Inflammatory macrophage treated with lipopolysaccharide for 4 hours (primary cell): ENCODE measurements around the gene CDON.

Experiments used
- DNase-seq: peaks from one replicate; pipeline ENCODE4 v3.0.0-alpha.2; 2020

Gene CDON

DNA sequence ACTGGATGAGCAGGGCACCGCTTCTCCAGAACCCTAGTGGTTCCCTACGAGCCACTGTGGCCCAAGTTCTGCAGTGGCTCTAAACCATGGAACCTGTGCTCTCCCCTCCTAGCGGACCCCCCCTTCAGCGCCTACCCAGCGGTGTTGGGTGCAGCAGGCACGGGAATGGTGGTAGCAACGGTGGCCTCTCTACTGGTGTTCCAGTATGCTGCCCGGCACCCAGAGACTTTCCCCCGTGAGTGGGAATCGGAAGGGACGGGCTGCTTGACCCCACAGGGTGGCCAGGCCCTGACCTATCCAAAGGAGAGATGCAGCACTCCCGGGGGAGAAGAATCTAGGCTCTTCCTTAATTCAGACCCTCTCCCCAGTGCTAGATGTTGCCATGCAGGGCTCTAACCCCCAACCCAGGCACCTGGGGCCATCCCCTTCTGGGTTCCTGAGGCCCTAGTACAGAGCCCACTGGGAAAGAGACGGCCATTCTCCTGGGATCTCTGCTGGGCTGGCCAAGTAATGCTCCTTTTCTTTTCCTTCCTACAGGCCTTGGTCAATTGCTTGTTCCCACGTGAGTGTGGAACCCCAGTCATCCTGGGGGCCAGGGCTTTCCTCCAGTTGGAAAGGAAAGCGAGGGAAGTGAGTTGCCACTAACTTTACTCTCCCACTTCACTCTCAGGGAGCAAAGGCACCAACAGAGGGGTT is 107.6 kb downstream of the CDON start:
- no peak for DNase-seq

- no peak for DNase-seq
These were observed 108.3 kb downstream of the CDON start for GRCh38 chr11:125954123-125954944.

DNA sequence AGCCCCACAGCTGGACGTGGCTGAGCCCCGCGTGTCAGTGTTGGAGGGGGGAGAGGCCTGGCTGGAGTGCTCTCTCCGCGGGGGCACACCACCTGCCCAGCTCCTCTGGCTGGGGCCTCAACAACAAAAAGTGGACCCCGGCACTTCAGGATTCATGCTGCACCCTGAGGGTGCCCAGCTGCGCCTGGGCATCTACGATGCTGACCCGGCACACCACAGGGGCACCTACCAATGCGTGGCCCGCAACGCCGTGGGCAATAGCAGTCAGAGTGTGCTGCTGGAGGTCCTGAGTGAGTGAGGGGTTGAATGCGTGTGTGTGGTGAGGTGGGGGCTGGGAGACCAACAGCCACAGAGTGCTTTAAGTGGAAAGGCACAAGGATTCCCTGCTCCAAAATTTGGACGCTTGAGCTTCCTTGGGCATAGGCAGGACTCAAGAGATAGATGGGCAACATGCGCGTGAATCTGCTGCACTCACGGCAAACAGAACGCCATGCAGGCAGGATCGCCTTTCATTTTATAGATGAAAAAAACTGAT is 109.2 kb downstream of the CDON start:
- DNase-seq = no peak

GRCh38 chr11:125952973-125953372 is 109.7 kb downstream of the CDON start:
- DNase-seq = no peak

- DNase-seq = no peak
These were observed 110.1 kb downstream of the CDON start for GRCh38 chr11:125952559-125952958.

- no peak for DNase-seq
These were observed 110.9 kb downstream of the CDON start for GRCh38 chr11:125951731-125952130.

GRCh38 chr11:125950696-125951651 is 111.7 kb downstream of the CDON start:
- no peak for DNase-seq

- DNase-seq = no peak
These were observed 112.5 kb downstream of the CDON start for GRCh38 chr11:125950178-125950490.

- no peak for DNase-seq
These were observed 113.1 kb downstream of the CDON start for GRCh38 chr11:125949271-125950177.

DNA sequence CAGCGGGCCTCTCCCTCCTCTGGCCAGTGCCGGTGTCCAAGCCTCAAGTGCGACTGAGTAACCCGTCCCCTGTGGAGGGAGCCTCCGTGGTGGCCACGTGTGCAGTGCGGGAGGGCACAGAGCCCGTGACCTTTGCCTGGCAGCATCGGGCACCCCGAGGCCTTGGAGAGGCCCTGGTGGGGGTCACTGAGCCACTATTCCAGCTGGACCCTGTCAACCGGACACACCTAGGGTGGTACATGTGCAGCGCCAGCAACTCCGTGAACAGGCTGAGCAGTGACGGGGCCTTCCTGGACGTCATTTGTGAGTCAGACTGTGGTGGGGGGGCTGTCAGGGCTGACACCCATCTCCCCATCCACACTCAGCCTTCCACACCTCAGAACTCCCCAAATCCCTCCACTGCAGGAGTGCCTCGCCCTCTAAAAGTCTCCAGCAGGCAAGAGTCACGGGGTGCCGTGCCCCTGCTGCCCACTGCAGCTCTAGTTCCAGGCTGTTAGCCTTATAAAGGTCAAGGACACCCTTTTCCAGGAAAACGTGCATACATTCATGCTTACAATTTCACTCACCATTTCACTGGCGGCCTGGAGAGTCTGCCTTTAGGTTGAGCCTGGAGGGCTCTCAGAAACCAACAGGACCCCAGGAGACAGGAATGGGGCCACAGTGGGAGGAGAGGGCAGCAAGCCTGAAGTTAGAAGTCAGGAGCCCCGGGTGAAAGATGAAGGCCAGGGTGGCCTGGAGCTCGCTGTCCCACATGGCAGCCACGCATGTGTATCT is 114.2 kb downstream of the CDON start:
- DNase-seq = no peak

GRCh38 chr11:125947419-125948277 is 115.0 kb downstream of the CDON start:
- DNase-seq = no peak

GRCh38 chr11:125946712-125947418 is 115.8 kb downstream of the CDON start:
- no peak for DNase-seq

DNA sequence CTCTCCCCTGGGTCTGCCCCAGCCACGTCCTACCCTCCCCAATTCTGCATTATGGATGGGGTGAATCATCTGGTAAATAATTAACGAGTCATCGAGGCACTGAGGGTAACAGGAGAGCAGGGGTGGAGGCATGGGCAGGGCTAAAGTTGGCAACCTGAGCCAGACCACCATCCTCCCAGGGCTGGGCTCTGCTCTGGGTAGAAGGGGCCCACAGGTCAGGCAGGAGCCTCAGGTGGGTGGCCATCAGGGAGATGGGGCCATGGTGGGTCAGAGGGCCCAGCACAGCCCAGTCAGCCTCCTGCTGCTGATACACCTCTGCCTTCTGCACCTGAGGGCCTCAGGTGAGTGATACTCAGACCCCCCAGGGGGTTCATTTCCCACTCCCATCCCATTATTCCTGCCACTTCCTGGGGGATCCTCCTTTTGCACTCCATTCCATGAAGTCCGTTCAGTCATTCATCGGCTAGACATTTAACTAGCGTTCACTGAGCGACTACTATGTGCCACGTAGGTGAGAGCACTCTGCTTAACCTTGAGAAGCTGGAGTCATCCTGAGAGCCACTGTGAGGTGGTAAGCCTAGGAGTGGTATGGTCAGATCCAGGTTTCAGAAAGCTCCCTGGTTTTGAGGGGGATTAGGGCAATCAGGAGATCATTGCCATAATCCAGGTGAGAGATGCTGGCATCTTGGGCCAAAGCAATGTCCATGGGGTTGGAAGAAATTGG is 116.7 kb downstream of the CDON start, which contains the start of gene VSIG10L2:
Gene VSIG10L2, plus strand, starts transcription at position 248 of the 724 bp plus-strand sequence. Its CDS starts 12 bp downstream, at position 260.
- DNase-seq = no peak

DNA sequence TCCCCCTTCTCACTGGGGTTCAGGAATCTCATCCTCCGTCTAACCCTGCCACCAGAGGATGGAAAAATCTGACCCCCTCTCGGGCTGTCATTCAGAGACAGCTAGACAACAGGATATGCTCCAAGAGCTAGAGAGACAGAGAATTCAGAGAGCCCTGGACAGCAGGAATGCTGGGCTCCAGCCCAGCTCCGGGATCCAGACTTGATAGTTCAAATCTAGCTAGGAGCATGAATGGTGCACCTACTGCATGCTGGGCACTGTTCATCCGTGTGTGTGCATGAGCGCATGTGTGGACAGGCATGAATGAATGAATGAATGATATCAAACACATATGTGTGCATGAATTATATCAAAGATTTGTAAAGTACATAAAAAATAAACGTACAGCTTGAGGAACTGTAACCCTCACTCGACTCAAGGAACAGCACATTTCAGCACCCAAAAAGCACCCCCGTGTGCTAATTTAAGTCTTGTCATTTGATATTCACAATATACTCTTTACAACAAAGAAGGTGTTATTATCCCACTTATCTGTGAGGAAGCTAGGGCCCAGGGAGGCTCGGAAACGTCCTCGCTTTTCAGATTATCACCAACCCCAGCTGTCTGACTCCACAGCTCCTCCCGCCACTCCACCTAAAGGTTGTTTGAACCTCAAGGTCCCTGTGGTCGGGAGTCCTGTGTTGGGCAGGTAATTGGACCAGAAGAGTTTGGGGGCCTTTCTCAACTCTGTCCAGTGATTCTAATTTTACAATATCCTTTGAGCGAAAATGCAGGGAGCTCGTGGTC is 117.5 kb downstream of the CDON start:
- DNase-seq = no peak

DNA sequence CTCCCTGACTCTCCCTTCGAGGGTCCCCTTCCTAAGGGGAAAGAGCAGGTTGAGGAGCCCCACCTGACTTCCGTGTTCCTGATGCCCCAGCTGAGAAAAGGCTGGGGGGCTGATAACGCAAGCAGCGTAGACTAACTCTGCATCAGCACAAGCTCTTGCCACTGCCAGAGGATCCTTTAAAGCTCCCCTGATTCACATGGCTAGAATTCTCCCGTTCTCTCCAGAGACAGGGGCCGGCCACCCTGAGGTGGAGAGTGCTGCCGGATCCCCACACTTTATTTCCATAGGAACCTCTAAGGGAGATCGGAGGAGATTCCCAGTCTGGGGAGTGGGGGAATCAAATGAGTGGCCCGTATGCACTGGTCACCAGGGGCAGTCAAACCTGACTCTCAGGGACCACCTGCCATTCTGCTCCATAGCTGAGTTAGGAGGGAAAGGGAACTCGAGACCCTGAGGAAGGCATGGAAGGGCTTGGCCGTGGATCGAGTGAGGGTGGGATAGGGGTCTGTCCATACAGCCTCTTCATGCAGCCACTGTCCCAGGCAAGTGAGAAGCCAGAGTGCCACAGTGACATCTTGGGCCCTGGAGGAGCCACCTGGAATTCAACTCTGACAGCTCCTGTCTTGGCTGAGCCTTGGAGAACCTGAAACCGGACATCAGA is 118.2 kb downstream of the CDON start:
- DNase-seq = no peak

- no peak for DNase-seq
These were observed 118.9 kb downstream of the CDON start for GRCh38 chr11:125943661-125944349.
